GM12878 (cell line): Measurements from ENCODE around the gene GRIK4. TPM values are rescaled to one million over a fixed set of nuclear protein-coding genes. Genes with fewer than 3 reads are reported as not detected.

Source experiments
- ATAC-seq: fragments of 200-7000 bp; cut with Tn5 transposase; 3 replicates; pipeline ENCODE4 v1.9.1; 2020; ENCODE audit warnings: mild to moderate bottlenecking, moderate library complexity
- BruUV-seq: library from RNA; stranded (reverse); fragments of 400-500 nt; replicated peaks from 2 replicates; lab custom pipeline; 2021; lab: Mats Ljungman, UMichigan
- CTCF ChIA-PET: fragments of 300-600 bp; sonication (Branson Sonifier 250); formaldehyde crosslinking; extraction: SDS; loops from one replicate; lab custom pipeline; 2021; ENCODE audit warnings: inconsistent platforms; lab: Yijun Ruan, JAX
- POLR2A ChIA-PET: fragments of 350-600 bp; formaldehyde crosslinking; extraction: SDS; loops from one replicate; lab custom pipeline; 2021; ENCODE audit warnings: inconsistent platforms; lab: Charles Lee
- RAD21 ChIA-PET: fragments of 300-600 bp; sonication (Branson Sonifier 250); formaldehyde crosslinking; loops from one replicate; lab custom pipeline; 2023; ENCODE audit warnings: antibody characterized with exemption; ENCODE audit not compliant: unreplicated experiment; lab: Charles Lee
- SMC1A ChIA-PET: fragments of 300-600 bp; sonication (Branson Sonifier 250); formaldehyde crosslinking; loops from one replicate; lab custom pipeline; 2023; ENCODE audit not compliant: unreplicated experiment, uncharacterized antibody; lab: Charles Lee
- DNase-seq: peaks from one replicate; pipeline ENCODE4 v3.0.0-alpha.2; 2011; ENCODE audit warnings: low read depth, low spot score
- FAIRE-seq: peaks from 3 replicates; lab custom pipeline; 2011; peaks lifted over from hg19 to GRCh38; lab: Jason Lieb, UNC
- H2AFZ ChIP-seq: 2 replicates; pipeline ENCODE4 v1.6.0; 2011; ENCODE audit warnings: low read depth, low read length, control low read depth; ENCODE audit not compliant: control insufficient read depth
- H3K27ac ChIP-seq: 2 replicates; pipeline ENCODE4 v1.5.1; 2011; ENCODE audit warnings: control low read depth; ENCODE audit not compliant: control insufficient read depth, insufficient read depth
- H3K27me3 ChIP-seq, 2 experiments: replicated peaks in 1 of 2; 2 replicates each; pipeline versions ENCODE4 v1.6.0 to v1.6.1; 2011; ENCODE audit warnings: low read length in 1 of 2; ENCODE audit not compliant: control insufficient read depth in 2 of 2, insufficient read depth in 2 of 2
- H3K36me3 ChIP-seq, 2 experiments: 2 replicates each; pipeline ENCODE4 v1.5.1; 2011; ENCODE audit warnings: low read length in 1 of 2; ENCODE audit not compliant: control insufficient read depth in 2 of 2, insufficient read depth in 2 of 2
- H3K4me1 ChIP-seq: 2 replicates; pipeline ENCODE4 v1.6.1; 2011; ENCODE audit warnings: mild to moderate bottlenecking, low read length, moderate library complexity, mixed read lengths; ENCODE audit not compliant: control insufficient read depth, insufficient read depth
- H3K4me2 ChIP-seq: 2 replicates; pipeline ENCODE4 v1.6.0; 2011; ENCODE audit warnings: control low read depth; ENCODE audit not compliant: control insufficient read depth, insufficient read depth
- H3K4me3 ChIP-seq: fragments of 200-600 bp; sonication (generic); 2 replicates; pipeline ENCODE4 v1.5.1; 2016
- H3K79me2 ChIP-seq: 2 replicates; pipeline ENCODE4 v1.6.0; 2011; ENCODE audit warnings: low read length; ENCODE audit not compliant: control insufficient read depth, insufficient read depth
- H3K9ac ChIP-seq: 2 replicates; pipeline ENCODE4 v1.8.0; 2011; ENCODE audit warnings: low read length, control low read depth, mixed read lengths; ENCODE audit not compliant: control insufficient read depth, insufficient read depth
- H3K9me3 ChIP-seq: replicated peaks from 3 replicates; pipeline ENCODE4 v1.5.1; 2011; ENCODE audit warnings: mild to moderate bottlenecking, low read length; ENCODE audit not compliant: control insufficient read depth, insufficient read depth
- H4K20me1 ChIP-seq: 2 replicates; pipeline ENCODE4 v1.6.0; 2011; ENCODE audit not compliant: control insufficient read depth, insufficient read depth
- BHLHE40 ChIP-seq, 2 experiments: fragments of 450-650 bp in 1 of 2; IDR thresholded peaks; 2 replicates each; pipeline ENCODE4 v1.6.1; 2011 to 2017; ENCODE audit warnings: low read depth in 2 of 2, borderline replicate concordance in 1 of 2, improper control_type of control experiment in 1 of 2, low read length in 1 of 2, mild to moderate bottlenecking in 1 of 2
- CBFB ChIP-seq: IDR thresholded peaks from 2 replicates; pipeline ENCODE4 v1.6.1; 2016; ENCODE audit warnings: antibody characterized with exemption, low read depth
- CHD2 ChIP-seq: IDR thresholded peaks from 2 replicates; pipeline ENCODE4 v1.6.1; 2011; ENCODE audit warnings: low read depth, low read length, improper control_type of control experiment, borderline replicate concordance
- ESRRA ChIP-seq: IDR thresholded peaks from 2 replicates; pipeline ENCODE4 v1.6.1; 2012; ENCODE audit warnings: mild to moderate bottlenecking, low read length, improper control_type of control experiment
- EZH2 ChIP-seq: IDR thresholded peaks from 2 replicates; pipeline ENCODE4 v1.6.1; 2012; ENCODE audit warnings: low read depth, mild to moderate bottlenecking, control low read depth, inconsistent platforms, low read length, borderline replicate concordance; ENCODE audit not compliant: control insufficient read depth
- NFYB ChIP-seq: IDR thresholded peaks from 2 replicates; pipeline ENCODE4 v1.6.1; 2011; ENCODE audit warnings: low read depth, mild to moderate bottlenecking, low read length, improper control_type of control experiment, moderate library complexity; ENCODE audit not compliant: insufficient read depth
- WGBS: methylation state at CpG from one replicate; pipeline ENCODE4 v1.1.6; 2016; ENCODE audit warnings: low lambda C conversion rate; ENCODE audit not compliant: insufficient replicate concordance, insufficient coverage; ENCODE audit errors: missing lambda C conversion rate; 5-methylcytosine and 5-hydroxymethylcytosine counted together
- in situ Hi-C: fragments of 300-500 bp; cut with MboI; formaldehyde crosslinking; loops from 9 replicates; pipeline ENCODE4 v1.14.3; 2018; ENCODE audit warnings: mixed read lengths
- intact Hi-C: fragments of 100-400 bp; cut with micrococcal nuclease; formaldehyde crosslinking; loops from one replicate; pipeline ENCODE4 v1.14.2; 2022; ENCODE audit not compliant: unreplicated experiment
- polyA plus RNA-seq, 11 experiments: library from polyadenylated mRNA; depleted of rRNA in 4 of 11; unstranded in 6 of 11; stranded (reverse) in 5 of 11; fragments of >200 nt; fragmentation: Nextera tagmentation in 4 of 11; fragmentation: Illumina TruSeq in 1 of 11; extraction: Ambion mirVana in 4 of 11; extraction: Trizol in 1 of 11; gene quantifications; 1 replicate in 1 of 11; 2 replicates in 10 of 11; pipeline versions ENCODE4 v1.2.1 to v1.2.3, GENCODE V29; 2011 to 2016; ENCODE audit warnings: inconsistent platforms in 2 of 11, missing spikeins in 2 of 11, low read depth in 1 of 11
- total RNA-seq, 4 experiments: library from RNA; depleted of rRNA in 3 of 4; stranded (reverse); fragments of >200 nt in 3 of 4; fragmentation: Illumina TruSeq in 1 of 4; extraction: Trizol in 1 of 4; gene quantifications; 2 replicates each; pipeline versions ENCODE4 v1.2.1 to v1.2.3, GENCODE V29; 2013 to 2021
- TF ChIP-seq, protein P1 (sequence below), 3 experiments: IDR thresholded peaks in 2 of 3; conservative IDR thresholded peaks in 1 of 3; 2 replicates each; pipeline ENCODE4 v1.5.1; 2011; ENCODE audit warnings: low read depth in 3 of 3, low read length in 3 of 3, mild to moderate bottlenecking in 3 of 3, control low read depth in 2 of 3, moderate library complexity in 2 of 3, inconsistent platforms in 1 of 3, mixed read lengths in 1 of 3; ENCODE audit not compliant: control insufficient read depth in 2 of 3, insufficient read depth in 1 of 3; ENCODE audit errors: extremely low read depth in 1 of 3
- TF ChIP-seq, protein P2 (sequence below): fragments of 150-350 bp; IDR thresholded peaks from 2 replicates; pipeline ENCODE4 v1.6.1; 2014; ENCODE audit warnings: mild to moderate bottlenecking, low read depth, low read length
- TF ChIP-seq, protein P3 (sequence below): fragments of 450-650 bp; IDR thresholded peaks from 2 replicates; pipeline ENCODE4 v1.6.1; 2016; ENCODE audit warnings: mild to moderate bottlenecking

Gene GRIK4
- total and polyA plus RNA-seq, 10 of the 15 experiments (the other 5 are each of a cell fraction or from before 2014, with no cell fraction given): 0.33 to 3.6 (median 0.72) TPM

DNA sequence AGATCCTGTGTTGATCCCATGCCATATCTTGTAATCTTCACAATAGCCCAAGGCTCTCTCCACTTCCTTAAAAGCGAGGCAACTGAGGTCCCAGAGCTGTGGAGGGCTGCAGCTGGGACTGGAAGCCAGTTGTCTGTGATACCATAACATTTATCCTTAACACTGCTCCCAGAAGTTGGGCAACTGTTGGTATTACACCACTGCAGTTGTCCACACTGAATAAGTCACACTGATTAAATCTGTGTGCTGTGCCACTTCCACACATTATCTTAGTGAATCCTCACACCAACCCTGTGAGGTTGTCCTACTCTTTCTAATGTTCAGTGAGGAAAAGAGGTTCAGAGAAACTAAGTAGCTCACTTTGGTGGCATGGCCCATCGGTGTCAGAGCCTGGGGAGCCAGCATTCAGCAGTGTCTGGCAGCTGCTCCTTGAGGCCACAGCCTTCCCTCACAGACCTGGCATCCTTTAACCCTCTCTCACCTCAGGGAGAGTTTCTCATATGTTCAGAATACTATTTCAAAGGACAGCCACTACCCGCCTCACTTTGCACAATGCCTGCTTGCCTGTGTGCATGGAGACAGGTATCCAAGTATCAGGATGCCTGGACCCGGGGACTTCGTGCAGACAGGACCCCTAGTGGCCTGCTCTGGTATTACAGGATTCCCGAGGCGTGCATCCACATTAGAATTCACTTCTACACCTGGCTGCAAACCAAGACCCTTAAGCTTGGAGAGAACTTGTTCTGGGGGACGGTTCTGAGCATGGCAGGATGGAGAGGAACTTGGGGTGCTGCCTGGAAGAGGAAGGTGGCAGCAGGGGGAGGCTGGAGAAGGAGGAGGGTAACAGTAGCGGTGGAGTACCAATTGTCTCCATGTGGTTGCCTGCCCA lies 290.5 kb downstream of the GRIK4 start (continued):
- TF ChIP-seq, protein P1, sequence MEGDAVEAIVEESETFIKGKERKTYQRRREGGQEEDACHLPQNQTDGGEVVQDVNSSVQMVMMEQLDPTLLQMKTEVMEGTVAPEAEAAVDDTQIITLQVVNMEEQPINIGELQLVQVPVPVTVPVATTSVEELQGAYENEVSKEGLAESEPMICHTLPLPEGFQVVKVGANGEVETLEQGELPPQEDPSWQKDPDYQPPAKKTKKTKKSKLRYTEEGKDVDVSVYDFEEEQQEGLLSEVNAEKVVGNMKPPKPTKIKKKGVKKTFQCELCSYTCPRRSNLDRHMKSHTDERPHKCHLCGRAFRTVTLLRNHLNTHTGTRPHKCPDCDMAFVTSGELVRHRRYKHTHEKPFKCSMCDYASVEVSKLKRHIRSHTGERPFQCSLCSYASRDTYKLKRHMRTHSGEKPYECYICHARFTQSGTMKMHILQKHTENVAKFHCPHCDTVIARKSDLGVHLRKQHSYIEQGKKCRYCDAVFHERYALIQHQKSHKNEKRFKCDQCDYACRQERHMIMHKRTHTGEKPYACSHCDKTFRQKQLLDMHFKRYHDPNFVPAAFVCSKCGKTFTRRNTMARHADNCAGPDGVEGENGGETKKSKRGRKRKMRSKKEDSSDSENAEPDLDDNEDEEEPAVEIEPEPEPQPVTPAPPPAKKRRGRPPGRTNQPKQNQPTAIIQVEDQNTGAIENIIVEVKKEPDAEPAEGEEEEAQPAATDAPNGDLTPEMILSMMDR (IDR thresholded peaks at IDR 0.05 in 2 of 3, conservative IDR thresholded peaks at IDR 0.05 in 1 of 3; ENCODE audit: control insufficient read depth in 2 of 3, extremely low read depth in 1 of 3, insufficient read depth in 1 of 3, low read depth in 3 of 3, low read length in 3 of 3): peak; percentile 87 to 96 (median 91)
- TF ChIP-seq CHD2: no peak
- peak in 1 of 2 experiments; percentile 26; a peak in 1 of 4 replicates for TF ChIP-seq BHLHE40 (IDR thresholded peaks at IDR 0.05; ENCODE audit: borderline replicate concordance in 1 of 2, low read depth in 2 of 2, low read length in 1 of 2)
- TF ChIP-seq, all 136 proteins: peak for 6

DNA sequence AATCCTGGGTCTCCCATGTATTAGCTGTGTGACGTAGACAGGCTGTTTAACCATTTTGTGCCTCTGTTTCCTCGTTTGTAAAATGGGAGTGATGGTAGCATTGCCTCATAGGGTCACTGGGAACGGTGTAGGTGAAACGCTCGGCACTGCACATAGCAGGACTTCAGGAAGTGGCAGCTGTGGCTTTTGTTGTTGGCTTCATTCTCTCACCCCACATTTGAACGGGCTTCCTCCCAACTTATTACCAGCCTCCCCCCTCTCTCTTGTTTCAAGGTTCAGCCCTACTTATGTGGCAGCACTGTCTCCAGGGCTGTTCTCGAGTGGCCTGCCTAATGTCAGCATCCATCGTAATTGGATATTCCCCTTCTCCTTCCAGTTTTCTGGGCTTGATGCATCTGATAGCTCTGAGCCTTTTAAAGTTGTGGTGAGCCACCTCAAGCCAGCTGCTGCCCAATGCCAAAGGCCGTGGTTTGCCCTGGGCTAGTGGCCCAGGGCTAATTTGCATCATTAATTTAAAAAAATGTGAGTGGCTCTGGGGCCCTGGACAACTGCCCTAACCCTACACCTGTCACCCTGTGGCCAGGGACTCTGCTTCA lies 294.5 kb downstream of the GRIK4 start:
- POLR2A ChIA-PET: no interaction called here
- RAD21 ChIA-PET: no interaction called here
- Histone ChIP-seq H3K36me3 (no peaks in the 10 kb centered on the region; a peak in 2 of 4 replicates), H3K4me2 (no peak overlapping the region), H3K27ac (no peak overlapping the region), H3K9me3 (no peaks in the 10 kb centered on the region), H2AFZ (no peak overlapping the region), H3K9ac (no peak overlapping the region), H3K79me2 (no peaks in the 10 kb centered on the region), H3K4me3 (no peak overlapping the region), H4K20me1 (no peaks in the 10 kb centered on the region), H3K27me3 (no peaks in the 10 kb centered on the region), H3K4me1 (no peaks in the 10 kb centered on the region)
- ATAC-seq (peak; percentile 58), FAIRE-seq (no peak), DNase-seq (no peak)
- SMC1A ChIA-PET: interaction anchor here (1.3 to 1.6 kb wide), 2 partner anchors 121 to 389 kb away, joined by 3 to 6 read pairs; no protein-coding TSS in a partner anchor
- TF ChIP-seq ESRRA (no peak), NFYB (no peak), EZH2 (no peak), CBFB (no peak)
- TF ChIP-seq, protein P2, sequence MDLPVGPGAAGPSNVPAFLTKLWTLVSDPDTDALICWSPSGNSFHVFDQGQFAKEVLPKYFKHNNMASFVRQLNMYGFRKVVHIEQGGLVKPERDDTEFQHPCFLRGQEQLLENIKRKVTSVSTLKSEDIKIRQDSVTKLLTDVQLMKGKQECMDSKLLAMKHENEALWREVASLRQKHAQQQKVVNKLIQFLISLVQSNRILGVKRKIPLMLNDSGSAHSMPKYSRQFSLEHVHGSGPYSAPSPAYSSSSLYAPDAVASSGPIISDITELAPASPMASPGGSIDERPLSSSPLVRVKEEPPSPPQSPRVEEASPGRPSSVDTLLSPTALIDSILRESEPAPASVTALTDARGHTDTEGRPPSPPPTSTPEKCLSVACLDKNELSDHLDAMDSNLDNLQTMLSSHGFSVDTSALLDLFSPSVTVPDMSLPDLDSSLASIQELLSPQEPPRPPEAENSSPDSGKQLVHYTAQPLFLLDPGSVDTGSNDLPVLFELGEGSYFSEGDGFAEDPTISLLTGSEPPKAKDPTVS: no peak
- TF ChIP-seq, protein P3, sequence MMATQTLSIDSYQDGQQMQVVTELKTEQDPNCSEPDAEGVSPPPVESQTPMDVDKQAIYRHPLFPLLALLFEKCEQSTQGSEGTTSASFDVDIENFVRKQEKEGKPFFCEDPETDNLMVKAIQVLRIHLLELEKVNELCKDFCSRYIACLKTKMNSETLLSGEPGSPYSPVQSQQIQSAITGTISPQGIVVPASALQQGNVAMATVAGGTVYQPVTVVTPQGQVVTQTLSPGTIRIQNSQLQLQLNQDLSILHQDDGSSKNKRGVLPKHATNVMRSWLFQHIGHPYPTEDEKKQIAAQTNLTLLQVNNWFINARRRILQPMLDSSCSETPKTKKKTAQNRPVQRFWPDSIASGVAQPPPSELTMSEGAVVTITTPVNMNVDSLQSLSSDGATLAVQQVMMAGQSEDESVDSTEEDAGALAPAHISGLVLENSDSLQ: no peak
- in situ Hi-C loops (no loop called here), intact Hi-C loops (loop anchor here (10.0 kb wide), 3 partner anchors 119 to 309 kb away; no protein-coding TSS in a partner anchor)
- CTCF ChIA-PET: interaction anchor here (0.6 to 1.8 kb wide), 7 partner anchors 13 to 386 kb away, joined by 3 to 10 read pairs (median 3); no protein-coding TSS in a partner anchor
- no TSS peak for BruUV-seq
- 15% methylated on average over 9 of the region's 9 CpGs for WGBS
